Muscle of arm (tissue), 12 donors: ENCODE measurements around the gene PTPRN2. TPM values are rescaled to one million over a fixed set of nuclear protein-coding genes. Genes with fewer than 3 reads are reported as not detected.
"Not testable (repeated sequence)": the region's sequence is repeated elsewhere in the genome, so short reads cannot be mapped to it uniquely, and the experiment has no call there.

Experiments
- DNase-seq: peaks from one replicate; pipeline ENCODE4 v3.0.0-alpha.2; 2013
- polyA plus RNA-seq, 12 donors: library from polyadenylated mRNA; unstranded; fragments of 120-200 nt; gene quantifications; one replicate each; pipeline ENCODE4 v1.2.1, GENCODE V29; 2013; ENCODE audit not compliant: insufficient read length in 12 of 12

The PTPRN2 gene
- polyA plus RNA-seq, 12 donors, result 1.6 to 8.7 (median 2.3) TPM; not detected in 1

DNA sequence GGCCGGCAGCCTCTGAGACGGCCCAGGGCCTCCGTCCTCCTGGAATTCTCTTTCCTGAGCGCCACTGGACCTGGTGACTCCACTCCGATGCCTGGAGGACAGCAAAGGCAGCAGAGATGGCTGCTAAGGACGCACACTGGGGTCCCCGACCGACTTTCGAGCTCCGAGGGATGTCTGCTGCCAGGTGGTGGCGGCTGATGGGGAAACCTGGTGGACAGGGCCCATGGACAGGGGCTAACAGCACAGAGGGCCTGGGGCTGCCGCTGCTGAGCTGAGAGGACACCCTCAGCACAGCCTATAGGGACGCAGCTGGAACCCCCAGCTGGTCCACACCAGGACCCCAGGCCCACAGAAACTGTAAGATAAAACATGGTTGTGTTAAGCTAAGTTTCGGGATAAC lies 884.5 kb downstream of the PTPRN2 start:
- no peak for DNase-seq

DNA sequence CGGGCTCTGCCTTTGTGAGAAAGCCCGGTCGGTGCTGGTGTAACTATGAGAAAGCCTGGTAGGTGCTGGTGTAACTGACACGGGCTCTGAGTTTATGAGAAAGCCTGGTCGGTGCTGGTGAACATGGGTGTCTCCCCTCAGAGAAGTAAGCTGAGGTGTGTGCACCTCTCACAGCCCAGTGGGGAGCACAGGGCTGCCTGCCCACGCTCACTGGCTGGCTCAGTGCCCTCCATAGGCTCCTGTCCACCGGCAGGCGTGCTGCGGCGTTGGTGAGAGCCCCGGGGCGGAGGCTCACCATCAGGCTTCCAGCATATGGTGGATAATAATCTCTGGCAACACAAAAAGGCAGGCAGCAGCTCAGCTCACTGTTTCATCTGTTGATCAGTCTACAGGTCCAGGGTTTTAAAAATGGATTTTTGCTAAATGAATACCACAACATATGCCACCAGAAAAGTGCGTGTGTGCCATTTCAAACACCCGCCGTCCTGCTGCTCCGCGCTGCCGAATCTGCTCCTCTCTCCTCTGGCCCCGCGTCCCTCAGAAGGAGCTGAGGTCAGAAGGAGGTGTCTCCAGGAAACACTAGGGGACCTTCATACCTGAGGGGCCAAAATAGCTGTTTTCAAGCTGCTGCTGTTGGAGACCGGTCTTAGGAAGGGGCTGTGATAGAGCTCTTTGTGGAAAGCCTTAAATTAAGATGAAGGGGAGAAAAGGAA lies 885.2 kb downstream of the PTPRN2 start:
- no peak for DNase-seq

DNA sequence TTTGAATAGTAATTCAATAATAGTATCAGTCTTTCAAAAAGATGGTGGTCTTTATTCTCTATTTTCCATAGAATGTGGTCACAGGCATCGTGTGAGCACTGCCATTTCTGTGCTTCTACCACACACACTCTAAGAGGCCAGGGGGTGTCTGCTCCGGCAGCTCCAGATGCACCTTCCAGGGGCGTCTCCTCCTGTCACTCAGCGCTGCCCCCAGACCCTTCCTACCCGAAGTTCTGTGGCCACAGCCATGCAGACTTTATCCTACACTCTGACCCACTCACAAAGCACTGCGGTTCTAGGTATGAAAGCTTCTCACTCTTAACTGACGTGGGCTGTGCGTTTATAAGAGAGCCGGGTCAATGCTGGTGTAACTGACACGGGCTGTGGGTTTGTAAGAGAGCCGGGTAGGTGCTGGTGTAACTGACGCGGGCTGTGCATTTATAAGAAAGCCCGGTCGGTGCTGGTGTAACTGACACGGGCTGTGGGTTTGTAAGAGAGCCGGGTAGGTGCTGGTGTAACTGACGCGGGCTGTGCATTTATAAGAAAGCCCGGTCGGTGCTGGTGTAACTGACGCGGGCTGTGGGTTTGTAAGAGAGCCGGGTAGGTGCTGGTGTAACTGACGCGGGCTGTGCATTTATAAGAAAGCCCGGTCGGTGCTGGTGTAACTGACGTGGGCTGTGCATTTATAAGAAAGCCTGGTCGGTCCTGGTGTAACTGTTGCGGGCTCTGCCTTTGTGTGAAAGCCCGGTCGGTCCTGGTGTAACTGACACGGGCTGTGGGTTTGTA lies 886.0 kb downstream of the PTPRN2 start:
- not testable (repeated sequence) for DNase-seq

GRCh38 chr7:157700231-157701005 lies 887.2 kb downstream of the PTPRN2 start:
- no peak for DNase-seq

DNA sequence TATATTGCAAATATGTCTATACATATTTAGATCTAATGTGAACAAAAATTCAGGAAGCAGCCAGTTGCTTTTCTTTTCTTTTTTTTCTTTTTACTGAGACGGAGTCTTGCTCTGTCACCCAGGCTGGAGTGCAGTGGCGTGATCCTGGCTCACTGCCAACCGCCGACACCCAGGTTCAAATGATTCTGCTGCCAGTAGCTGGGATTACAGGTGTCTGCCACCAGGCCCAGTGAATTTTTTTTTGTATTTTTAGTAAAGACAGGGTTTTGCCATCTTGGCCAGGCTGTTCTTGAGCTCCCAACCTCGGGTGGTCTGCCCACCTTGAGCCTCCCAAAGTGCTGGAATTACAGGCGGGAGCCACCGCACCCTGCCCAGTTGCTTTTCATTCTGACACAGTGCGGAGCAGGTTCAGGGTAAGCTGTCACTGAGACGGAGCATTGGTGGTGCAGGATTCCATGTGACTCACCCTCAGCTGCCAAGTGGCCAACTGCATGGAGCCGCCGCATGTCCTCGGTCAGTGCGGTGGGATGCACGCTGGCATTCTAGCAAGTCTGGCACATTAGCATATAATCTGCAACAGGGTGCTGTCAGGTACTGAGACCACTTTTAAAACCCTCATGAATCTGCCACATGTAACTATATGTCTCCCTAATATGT lies 888.1 kb downstream of the PTPRN2 start:
- no peak for DNase-seq

GRCh38 chr7:157697287-157697686 lies 890.3 kb downstream of the PTPRN2 start:
- not testable (repeated sequence) for DNase-seq

- not testable (repeated sequence) for DNase-seq
Measured at GRCh38 chr7:157695609-157696008, 892.0 kb downstream of the PTPRN2 start.

GRCh38 chr7:157694376-157694665 lies 893.3 kb downstream of the PTPRN2 start:
- no peak for DNase-seq

DNA sequence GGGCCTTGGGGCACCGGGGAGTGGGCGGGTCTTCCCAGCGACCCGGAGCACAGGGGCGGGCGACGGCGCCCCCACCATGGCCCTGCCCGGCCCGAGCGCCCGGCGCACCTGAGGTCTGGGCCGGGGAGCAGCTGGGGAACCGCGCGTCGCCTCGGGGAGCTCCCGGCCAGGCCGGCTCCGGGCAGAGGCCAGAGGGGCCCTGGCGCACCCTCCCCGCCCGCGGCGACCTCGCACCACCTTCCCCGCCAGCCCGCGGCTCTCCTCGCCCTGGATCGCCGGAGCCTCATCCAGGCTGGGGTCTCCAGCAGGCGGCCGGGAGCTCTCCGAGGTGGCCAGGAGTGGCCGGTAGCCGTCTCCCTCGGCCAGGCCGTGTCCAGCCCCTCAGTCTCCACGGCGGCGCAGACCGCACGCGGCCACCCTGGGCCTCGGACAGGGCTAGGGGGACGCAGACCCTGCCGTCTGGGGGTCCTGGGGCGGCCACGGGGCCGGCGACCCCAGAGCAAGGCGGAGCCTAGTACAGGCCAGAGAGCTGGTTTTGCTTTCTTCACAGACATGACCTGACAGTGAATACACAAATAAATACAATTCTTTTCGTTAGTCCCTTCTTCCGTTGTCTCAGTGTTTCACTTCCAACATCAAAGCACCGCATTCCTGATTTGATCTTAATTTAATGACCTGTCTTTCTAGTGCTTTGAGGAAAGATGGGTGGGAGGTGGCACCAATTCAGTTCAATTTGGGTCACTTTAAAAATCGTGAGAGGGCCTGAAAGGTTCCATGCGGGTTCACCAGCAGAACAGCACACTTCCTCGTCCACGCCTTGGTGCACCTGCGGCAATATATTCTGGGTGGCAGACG lies 893.9 kb downstream of the PTPRN2 start:
- no peak for DNase-seq

- no peak for DNase-seq
Measured at GRCh38 chr7:157693071-157693520, 894.5 kb downstream of the PTPRN2 start.

GRCh38 chr7:157692460-157693011 lies 895.1 kb downstream of the PTPRN2 start:
- no peak for DNase-seq

- no peak for DNase-seq
Measured at GRCh38 chr7:157691586-157692459, 895.8 kb downstream of the PTPRN2 start.

GRCh38 chr7:157690833-157691585 lies 896.6 kb downstream of the PTPRN2 start:
- peak; percentile 74 for DNase-seq

DNA sequence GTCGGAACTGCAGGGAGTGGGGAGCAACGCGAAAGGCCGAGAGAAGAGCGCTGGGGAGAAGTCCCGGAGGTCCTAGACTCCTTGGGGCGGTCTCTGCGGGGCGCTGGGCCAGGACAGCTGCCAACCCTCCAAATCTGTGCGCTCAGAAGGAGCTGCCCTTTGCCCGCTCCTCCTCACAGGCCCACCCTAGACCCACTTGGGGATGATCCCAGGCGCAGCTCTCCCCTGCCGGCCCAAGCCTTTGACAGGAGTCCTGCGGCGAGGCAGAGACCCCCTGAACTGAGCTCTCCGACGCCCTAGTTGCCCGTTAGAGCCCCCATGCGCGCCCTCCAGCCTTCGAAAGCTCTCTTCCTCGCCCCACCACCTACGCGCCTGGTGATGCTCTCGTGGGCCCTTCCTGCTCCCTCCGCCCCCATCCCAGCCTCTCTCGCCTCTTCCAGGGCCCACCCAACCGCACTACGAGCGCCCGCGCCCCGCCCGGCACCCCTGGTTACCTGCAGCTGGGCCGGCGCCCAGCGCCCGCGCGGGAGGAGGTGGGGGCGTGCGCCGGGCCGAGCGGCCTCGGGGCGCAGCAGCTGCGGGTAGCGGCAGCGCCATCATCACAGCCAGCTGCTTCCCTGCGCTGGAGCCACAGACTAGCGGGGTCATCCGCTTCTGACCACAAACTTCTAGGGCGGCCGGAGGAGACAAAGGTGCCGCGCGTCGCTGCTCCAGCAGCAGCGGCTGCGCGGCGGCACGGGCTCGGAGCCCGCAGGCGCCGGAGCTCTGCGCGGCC lies 897.4 kb downstream of the PTPRN2 start:
- no peak for DNase-seq

GRCh38 chr7:157689269-157690057 lies 898.2 kb downstream of the PTPRN2 start:
- no peak for DNase-seq

GRCh38 chr7:157688533-157689268 lies 898.9 kb downstream of the PTPRN2 start:
- DNase-seq, result no peak
